ENCODE measurements around the gene DUSP12. TPM values are rescaled to one million over a fixed set of nuclear protein-coding genes. Genes with fewer than 3 reads are reported as not detected.

Gene DUSP12, protein sequence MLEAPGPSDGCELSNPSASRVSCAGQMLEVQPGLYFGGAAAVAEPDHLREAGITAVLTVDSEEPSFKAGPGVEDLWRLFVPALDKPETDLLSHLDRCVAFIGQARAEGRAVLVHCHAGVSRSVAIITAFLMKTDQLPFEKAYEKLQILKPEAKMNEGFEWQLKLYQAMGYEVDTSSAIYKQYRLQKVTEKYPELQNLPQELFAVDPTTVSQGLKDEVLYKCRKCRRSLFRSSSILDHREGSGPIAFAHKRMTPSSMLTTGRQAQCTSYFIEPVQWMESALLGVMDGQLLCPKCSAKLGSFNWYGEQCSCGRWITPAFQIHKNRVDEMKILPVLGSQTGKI
- 10 to 100 TPM; 13.0 to 48.1 (median 16.8) TPM for total RNA-seq
- 10 to 100 TPM in 2 of 3 donors, 1 to 10 TPM in 1; 7.8 to 18.2 (median 15.4) TPM for polyA plus RNA-seq
- long read RNA-seq, donor 1, transcript DUSP12-201 (6 exons, 1,270 nt) = major isoform, 5 of 12 reads
- long read RNA-seq, donor 1, partial matches to known transcripts = 7 of 12 reads
- long read RNA-seq, donor 1, other reads (novel, unspliced or antisense) = 0 of 12 reads
- long read RNA-seq, donor 2, partial matches to known transcripts = 0 of 3 reads
- long read RNA-seq, donor 2, other reads (novel, unspliced or antisense) = 0 of 3 reads
- long read RNA-seq, donor 3, transcript DUSP12-201 (6 exons, 1,270 nt) = major isoform, 7 of 7 reads
- long read RNA-seq, donor 3, partial matches to known transcripts = 0 of 7 reads
- long read RNA-seq, donor 3, other reads (novel, unspliced or antisense) = 0 of 7 reads
- long read RNA-seq, donor 4, transcript DUSP12-201 (6 exons, 1,270 nt) = major isoform, 10 of 15 reads
- long read RNA-seq, donor 4, partial matches to known transcripts = 0 of 15 reads
- long read RNA-seq, donor 4, other reads (novel, unspliced or antisense) = 5 of 15 reads
- long read RNA-seq, donor 5, transcript DUSP12-201 (6 exons, 1,270 nt) = major isoform, 15 of 24 reads
- long read RNA-seq, donor 5, partial matches to known transcripts = 0 of 24 reads
- long read RNA-seq, donor 5, other reads (novel, unspliced or antisense) = 8 of 24 reads
- long read RNA-seq, donor 6, partial matches to known transcripts = 0 of 9 reads
- long read RNA-seq, donor 6, other reads (novel, unspliced or antisense) = 5 of 9 reads
- long read RNA-seq, donor 7, partial matches to known transcripts = 0 of 5 reads
- long read RNA-seq, donor 7, other reads (novel, unspliced or antisense) = 0 of 5 reads
- long read RNA-seq, donor 8, transcript DUSP12-201 (6 exons, 1,270 nt) = major isoform, 10 of 10 reads
- long read RNA-seq, donor 8, partial matches to known transcripts = 0 of 10 reads
- long read RNA-seq, donor 8, other reads (novel, unspliced or antisense) = 0 of 10 reads
- long read RNA-seq, donor 9, transcript DUSP12-201 (6 exons, 1,270 nt) = major isoform, 5 of 13 reads
- long read RNA-seq, donor 9, partial matches to known transcripts = 7 of 13 reads
- long read RNA-seq, donor 9, other reads (novel, unspliced or antisense) = 0 of 13 reads
- long read RNA-seq, donor 10, transcript DUSP12-201 (6 exons, 1,270 nt) = major isoform, 6 of 6 reads
- long read RNA-seq, donor 10, partial matches to known transcripts = 0 of 6 reads
- long read RNA-seq, donor 10, other reads (novel, unspliced or antisense) = 0 of 6 reads

DNA sequence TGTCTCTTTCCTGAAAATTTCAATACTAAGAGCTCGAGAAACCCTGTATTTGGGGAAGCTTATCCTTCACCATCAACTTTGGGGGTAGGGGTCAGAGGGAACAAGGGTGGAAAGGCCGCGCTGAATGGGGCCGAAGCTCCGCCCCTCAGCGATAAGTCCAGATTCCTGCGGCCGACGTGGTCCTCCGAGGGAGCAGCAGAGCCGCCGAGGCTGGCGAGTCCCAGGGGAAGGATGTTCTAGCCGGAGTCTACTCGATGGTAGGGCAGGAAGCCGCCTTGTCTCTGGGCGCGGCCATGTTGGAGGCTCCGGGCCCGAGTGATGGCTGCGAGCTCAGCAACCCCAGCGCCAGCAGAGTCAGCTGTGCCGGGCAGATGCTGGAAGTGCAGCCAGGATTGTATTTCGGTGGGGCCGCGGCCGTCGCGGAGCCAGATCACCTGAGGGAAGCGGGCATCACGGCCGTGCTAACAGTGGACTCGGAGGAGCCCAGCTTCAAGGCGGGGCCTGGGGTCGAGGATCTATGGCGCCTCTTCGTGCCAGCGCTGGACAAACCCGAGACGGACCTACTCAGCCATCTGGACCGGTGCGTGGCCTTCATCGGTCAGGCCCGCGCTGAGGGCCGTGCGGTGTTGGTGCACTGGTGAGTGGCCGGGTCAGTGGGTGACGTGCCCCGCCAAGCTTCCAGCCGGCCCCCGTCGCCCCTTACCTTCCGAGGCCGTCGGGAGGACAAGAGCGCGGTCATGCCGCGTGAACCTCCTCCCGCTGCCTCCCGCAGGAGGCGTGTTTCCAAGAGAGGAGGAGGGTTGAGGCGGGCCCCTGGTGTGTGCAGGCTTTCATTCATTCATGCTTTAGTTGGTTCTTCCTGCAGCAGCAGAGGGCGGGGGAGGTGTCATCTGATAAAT is at the start of gene DUSP12:
Gene DUSP12 (plus strand): TSS at position 278 of the 899 bp plus-strand sequence. CDS start 16 bp downstream, at position 294.
- Histone ChIP-seq H3K4me1 (replicated peaks in 1 of 2) (peaks cover 7 to 12% of the 10 kb centered on the region in 2 donors), H3K27ac (peak within 1 kb of the TSS; percentile 74 to 94 (median 83)), H3K27me3 (no peaks in the 10 kb centered on the region), H3K9me3 (replicated peaks in 1 of 3) (no peaks in the 10 kb centered on the region), H3K4me3 (peak within 1 kb of the TSS; percentile 84 to 98 (median 86)), H3K36me3 (replicated peaks in 1 of 2) (peaks cover 0 to 33% of the 10 kb centered on the region in 2 donors)
- peak; percentile 10 to 70 for TF ChIP-seq POLR2A (IDR thresholded peaks at IDR 0.05)
- TF ChIP-seq, protein P1, sequence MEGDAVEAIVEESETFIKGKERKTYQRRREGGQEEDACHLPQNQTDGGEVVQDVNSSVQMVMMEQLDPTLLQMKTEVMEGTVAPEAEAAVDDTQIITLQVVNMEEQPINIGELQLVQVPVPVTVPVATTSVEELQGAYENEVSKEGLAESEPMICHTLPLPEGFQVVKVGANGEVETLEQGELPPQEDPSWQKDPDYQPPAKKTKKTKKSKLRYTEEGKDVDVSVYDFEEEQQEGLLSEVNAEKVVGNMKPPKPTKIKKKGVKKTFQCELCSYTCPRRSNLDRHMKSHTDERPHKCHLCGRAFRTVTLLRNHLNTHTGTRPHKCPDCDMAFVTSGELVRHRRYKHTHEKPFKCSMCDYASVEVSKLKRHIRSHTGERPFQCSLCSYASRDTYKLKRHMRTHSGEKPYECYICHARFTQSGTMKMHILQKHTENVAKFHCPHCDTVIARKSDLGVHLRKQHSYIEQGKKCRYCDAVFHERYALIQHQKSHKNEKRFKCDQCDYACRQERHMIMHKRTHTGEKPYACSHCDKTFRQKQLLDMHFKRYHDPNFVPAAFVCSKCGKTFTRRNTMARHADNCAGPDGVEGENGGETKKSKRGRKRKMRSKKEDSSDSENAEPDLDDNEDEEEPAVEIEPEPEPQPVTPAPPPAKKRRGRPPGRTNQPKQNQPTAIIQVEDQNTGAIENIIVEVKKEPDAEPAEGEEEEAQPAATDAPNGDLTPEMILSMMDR (IDR thresholded peaks at IDR 0.05) = peak in 3 of 6 experiments; percentile 5 to 8 (median 7)
- WGBS, 4 donors = 0 to 3% (median 0%) methylated on average over 5 to 65 of the region's 65 CpGs
- intact Hi-C loops (cut with DNase I) = loop anchor here (10.0 kb wide), 2 partner anchors 185 to 265 kb away; no protein-coding TSS in a partner anchor
- DNase-seq = peak; percentile 90 to 95 (median 94)

DNA sequence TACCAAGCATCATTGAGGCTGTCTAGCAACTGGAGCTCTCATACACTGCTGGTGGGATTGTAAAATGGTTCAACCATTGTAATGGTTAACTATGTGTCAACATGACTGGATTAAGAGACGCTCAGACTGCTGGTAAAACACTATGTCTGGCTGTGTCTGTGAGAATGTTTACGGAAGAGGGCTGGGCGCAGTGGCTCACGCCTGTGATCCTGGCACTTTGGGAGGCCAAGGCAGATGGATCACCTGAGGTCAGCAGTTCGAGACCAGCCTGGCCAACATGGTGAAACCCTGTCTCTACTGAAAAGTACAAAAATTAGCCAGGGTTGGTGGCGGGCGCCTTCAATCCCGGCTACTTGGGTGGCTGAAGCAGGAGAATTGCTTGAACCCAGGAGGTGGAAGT is 47.3 kb upstream of the DUSP12 start:
- 70 to 79% (median 77%) methylated on average over 8 of the region's 8 CpGs for WGBS, 4 donors

GRCh38 chr1:161705537-161705936 is 44.0 kb upstream of the DUSP12 start:
- WGBS, 4 donors = 69 to 92% (median 84%) methylated on average over 4 of the region's 4 CpGs
- no peaks in the 10 kb centered on the region for H3K9me3 ChIP-seq (replicated peaks in 1 of 3)
- DNase-seq = no peak
- H3K4me1 ChIP-seq (replicated peaks in 1 of 2) = no peaks in the 10 kb centered on the region
- no peak overlapping the region for H3K4me3 ChIP-seq
- intact Hi-C loops (cut with DNase I) = no loop called here
- H3K27ac ChIP-seq = no peak overlapping the region
- TF ChIP-seq, protein P1 (IDR thresholded peaks at IDR 0.05) = no peak
- no peaks in the 10 kb centered on the region for H3K36me3 ChIP-seq (replicated peaks in 1 of 2)
- no peaks in the 10 kb centered on the region for H3K27me3 ChIP-seq

More for the DNA sequence above, 47.3 kb upstream of the DUSP12 start:
- H3K4me1 ChIP-seq (replicated peaks in 1 of 2) = no peaks in the 10 kb centered on the region
- DNase-seq = no peak
- H3K27me3 ChIP-seq = no peaks in the 10 kb centered on the region
- no peak overlapping the region for H3K27ac ChIP-seq
- no peak for TF ChIP-seq POLR2A (IDR thresholded peaks at IDR 0.05)
- TF ChIP-seq, protein P1 (IDR thresholded peaks at IDR 0.05) = no peak
- H3K36me3 ChIP-seq (replicated peaks in 1 of 2) = no peaks in the 10 kb centered on the region
- H3K9me3 ChIP-seq (replicated peaks in 1 of 3) = no peaks in the 10 kb centered on the region
- intact Hi-C loops (cut with DNase I) = no loop called here
- H3K4me3 ChIP-seq = no peak overlapping the region

Measured in adrenal gland (tissue), 19 donors.